HEK293T (cell line): Measurements from ENCODE around the gene PITX2.

Source experiments
- CTCF ChIA-PET: fragments of 350-600 bp; formaldehyde crosslinking; extraction: SDS; loops from one replicate; lab custom pipeline; 2021; ENCODE audit warnings: antibody characterized with exemption, inconsistent platforms; lab: Yijun Ruan, JAX
- POLR2A ChIA-PET: fragments of 350-600 bp; formaldehyde crosslinking; extraction: SDS; loops from one replicate; lab custom pipeline; 2020; ENCODE audit warnings: antibody characterized with exemption, inconsistent platforms; lab: Yijun Ruan, JAX
- DNase-seq: peaks from one replicate; pipeline ENCODE4 v3.0.0; 2012; ENCODE audit warnings: mixed read lengths; ENCODE audit errors: extremely low spot score
- ARNT ChIP-seq: fragments of 450-650 bp; IDR thresholded peaks from 2 replicates; pipeline ENCODE4 v1.6.1; 2017; ENCODE audit warnings: mild to moderate bottlenecking
- BHLHE40 ChIP-seq: fragments of 450-650 bp; IDR thresholded peaks from 2 replicates; pipeline ENCODE4 v1.6.1; 2016; ENCODE audit warnings: mild to moderate bottlenecking, moderate library complexity, borderline replicate concordance
- CTBP1 ChIP-seq: fragments of 450-650 bp; IDR thresholded peaks from 2 replicates; pipeline ENCODE4 v1.6.1; 2016; ENCODE audit warnings: borderline replicate concordance
- ELF4 ChIP-seq: fragments of 450-650 bp; IDR thresholded peaks from 2 replicates; pipeline ENCODE4 v1.6.1; 2017; ENCODE audit warnings: antibody characterized with exemption
- FOXA1 ChIP-seq: fragments of 450-650 bp; IDR thresholded peaks from 2 replicates; pipeline ENCODE4 v1.6.1; 2016; ENCODE audit warnings: mild to moderate bottlenecking
- FOXK2 ChIP-seq: fragments of 450-650 bp; IDR thresholded peaks from 2 replicates; pipeline ENCODE4 v1.6.1; 2016; ENCODE audit warnings: mild to moderate bottlenecking
- FOXM1 ChIP-seq: fragments of 450-650 bp; IDR thresholded peaks from 2 replicates; pipeline ENCODE4 v1.6.1; 2017; ENCODE audit warnings: mild to moderate bottlenecking, borderline replicate concordance
- HDGF ChIP-seq: fragments of 450-650 bp; IDR thresholded peaks from 2 replicates; pipeline ENCODE4 v1.6.1; 2017; ENCODE audit warnings: antibody characterized with exemption, borderline replicate concordance
- L3MBTL2 ChIP-seq: fragments of 450-650 bp; conservative IDR thresholded peaks from 2 replicates; pipeline ENCODE4 v1.6.1; 2016; ENCODE audit warnings: mild to moderate bottlenecking
- LEF1 ChIP-seq: fragments of 450-650 bp; IDR thresholded peaks from 2 replicates; pipeline ENCODE4 v1.6.1; 2017; ENCODE audit warnings: mild to moderate bottlenecking, borderline replicate concordance
- NFRKB ChIP-seq: fragments of 450-650 bp; IDR thresholded peaks from 2 replicates; pipeline ENCODE4 v1.6.1; 2016; ENCODE audit warnings: mild to moderate bottlenecking, moderate library complexity
- SP1 ChIP-seq: fragments of 450-650 bp; IDR thresholded peaks from 2 replicates; pipeline ENCODE4 v1.6.1; 2017
- SUZ12 ChIP-seq: fragments of 450-650 bp; IDR thresholded peaks from 2 replicates; pipeline ENCODE4 v1.6.1; 2016; ENCODE audit warnings: mild to moderate bottlenecking
- TARDBP ChIP-seq: fragments of 450-650 bp; IDR thresholded peaks from 2 replicates; pipeline ENCODE4 v1.6.1; 2016
- ZNF384 ChIP-seq: fragments of 450-650 bp; IDR thresholded peaks from 2 replicates; pipeline ENCODE4 v1.6.1; 2016
- TF ChIP-seq, protein P1 (sequence below): fragments of 450-650 bp; IDR thresholded peaks from 2 replicates; pipeline ENCODE4 v1.6.1; 2016

The PITX2 gene

DNA sequence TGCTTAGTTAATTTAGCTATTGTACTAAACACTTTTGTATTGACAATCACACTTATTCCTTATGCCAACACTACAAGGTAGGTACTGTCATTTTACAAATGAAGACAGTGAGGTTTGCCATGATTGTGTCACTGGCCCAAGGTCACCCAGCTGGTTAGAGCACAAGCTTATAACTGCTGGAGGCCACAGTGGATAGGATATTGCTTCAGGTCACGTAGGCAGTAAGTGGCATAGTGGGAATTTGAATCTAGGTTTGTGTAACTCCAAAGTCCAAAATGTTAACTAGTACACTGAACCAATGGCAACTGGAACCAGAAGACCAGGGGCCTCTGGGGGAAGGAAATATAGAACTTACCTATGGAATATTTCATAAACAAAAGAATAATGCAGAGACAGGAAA is 21.1 kb upstream of the PITX2 start:
- no peak for DNase-seq
- TF ChIP-seq TARDBP (no peak), ELF4 (no peak), SP1 (no peak), L3MBTL2 (no peak)
- POLR2A ChIA-PET = no interaction called here
- CTCF ChIA-PET = no interaction called here

DNA sequence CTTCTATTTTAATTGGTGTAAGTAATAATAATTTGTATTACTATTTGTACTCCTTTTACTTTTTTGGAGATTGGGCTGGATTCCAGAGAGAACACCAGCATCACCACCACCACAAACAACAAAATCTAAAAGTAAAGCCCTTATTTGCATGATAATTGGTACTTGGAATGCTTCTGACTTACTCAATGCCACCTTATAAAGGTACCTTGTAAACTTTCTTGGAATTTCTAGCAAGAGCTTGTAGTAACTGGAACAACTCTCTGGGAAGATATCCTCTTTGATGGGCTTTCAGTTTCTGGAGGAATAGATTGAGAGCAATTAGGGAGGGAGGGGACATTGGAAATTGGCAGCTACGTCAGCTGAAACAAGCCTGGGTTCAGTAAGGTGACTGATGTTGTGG is 20.2 kb upstream of the PITX2 start:
- CTCF ChIA-PET = no interaction called here
- DNase-seq = no peak
- POLR2A ChIA-PET = no interaction called here
- TF ChIP-seq LEF1 (no peak), SP1 (no peak), ZNF384 (no peak), FOXM1 (no peak), SUZ12 (no peak), NFRKB (no peak), L3MBTL2 (no peak), FOXA1 (no peak), ARNT (no peak), CTBP1 (no peak)
- TF ChIP-seq, protein P1, sequence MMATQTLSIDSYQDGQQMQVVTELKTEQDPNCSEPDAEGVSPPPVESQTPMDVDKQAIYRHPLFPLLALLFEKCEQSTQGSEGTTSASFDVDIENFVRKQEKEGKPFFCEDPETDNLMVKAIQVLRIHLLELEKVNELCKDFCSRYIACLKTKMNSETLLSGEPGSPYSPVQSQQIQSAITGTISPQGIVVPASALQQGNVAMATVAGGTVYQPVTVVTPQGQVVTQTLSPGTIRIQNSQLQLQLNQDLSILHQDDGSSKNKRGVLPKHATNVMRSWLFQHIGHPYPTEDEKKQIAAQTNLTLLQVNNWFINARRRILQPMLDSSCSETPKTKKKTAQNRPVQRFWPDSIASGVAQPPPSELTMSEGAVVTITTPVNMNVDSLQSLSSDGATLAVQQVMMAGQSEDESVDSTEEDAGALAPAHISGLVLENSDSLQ = no peak

DNA sequence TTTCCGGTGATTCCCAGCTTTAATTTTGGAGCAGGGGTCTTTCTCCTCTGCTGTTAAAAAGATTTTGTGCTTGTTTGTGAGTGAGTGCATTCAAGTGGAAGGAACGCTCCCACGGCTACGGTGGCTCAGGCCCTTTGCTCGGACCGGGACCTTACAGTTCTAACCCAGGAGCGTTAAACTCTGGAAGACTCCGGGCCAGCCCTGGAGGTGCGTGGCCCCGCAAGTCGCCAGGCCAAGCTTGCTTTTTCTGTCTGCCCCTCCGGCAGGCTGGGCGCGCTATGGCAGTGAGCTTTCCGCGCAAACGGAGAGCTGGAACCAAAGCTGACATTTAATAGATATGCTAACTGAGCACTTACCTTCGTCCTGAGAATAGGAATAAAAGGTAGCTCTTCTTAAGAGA is 18.3 kb upstream of the PITX2 start:
- POLR2A ChIA-PET = no interaction called here
- CTCF ChIA-PET = no interaction called here
- TF ChIP-seq L3MBTL2 = no peak
- no peak for TF ChIP-seq LEF1
- no peak for TF ChIP-seq TARDBP
- no peak for TF ChIP-seq ELF4
- no peak for TF ChIP-seq FOXK2
- no peak for TF ChIP-seq ARNT
- DNase-seq = no peak

DNA sequence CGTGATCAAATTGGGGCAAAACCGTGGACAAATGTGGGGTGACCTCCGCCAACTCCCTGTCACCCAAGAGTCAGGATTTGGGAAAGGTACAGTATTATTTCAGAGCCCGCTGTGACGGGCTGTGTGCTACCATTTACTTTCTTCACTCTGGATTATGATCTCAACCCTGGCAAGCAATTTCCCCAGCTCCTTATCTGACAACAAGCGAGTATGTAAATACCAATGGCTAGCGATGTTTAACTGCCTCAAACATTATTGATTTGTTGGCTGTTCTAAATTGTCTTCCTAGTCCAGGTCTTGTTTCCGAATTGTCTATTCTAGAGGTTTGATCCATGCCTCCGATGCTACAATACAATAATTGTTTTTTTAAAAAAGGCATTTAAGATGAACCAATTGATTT is 17.7 kb upstream of the PITX2 start:
- TF ChIP-seq FOXA1 = no peak
- ChIA-PET POLR2A (no interaction called here), CTCF (no interaction called here)
- DNase-seq = no peak

DNA sequence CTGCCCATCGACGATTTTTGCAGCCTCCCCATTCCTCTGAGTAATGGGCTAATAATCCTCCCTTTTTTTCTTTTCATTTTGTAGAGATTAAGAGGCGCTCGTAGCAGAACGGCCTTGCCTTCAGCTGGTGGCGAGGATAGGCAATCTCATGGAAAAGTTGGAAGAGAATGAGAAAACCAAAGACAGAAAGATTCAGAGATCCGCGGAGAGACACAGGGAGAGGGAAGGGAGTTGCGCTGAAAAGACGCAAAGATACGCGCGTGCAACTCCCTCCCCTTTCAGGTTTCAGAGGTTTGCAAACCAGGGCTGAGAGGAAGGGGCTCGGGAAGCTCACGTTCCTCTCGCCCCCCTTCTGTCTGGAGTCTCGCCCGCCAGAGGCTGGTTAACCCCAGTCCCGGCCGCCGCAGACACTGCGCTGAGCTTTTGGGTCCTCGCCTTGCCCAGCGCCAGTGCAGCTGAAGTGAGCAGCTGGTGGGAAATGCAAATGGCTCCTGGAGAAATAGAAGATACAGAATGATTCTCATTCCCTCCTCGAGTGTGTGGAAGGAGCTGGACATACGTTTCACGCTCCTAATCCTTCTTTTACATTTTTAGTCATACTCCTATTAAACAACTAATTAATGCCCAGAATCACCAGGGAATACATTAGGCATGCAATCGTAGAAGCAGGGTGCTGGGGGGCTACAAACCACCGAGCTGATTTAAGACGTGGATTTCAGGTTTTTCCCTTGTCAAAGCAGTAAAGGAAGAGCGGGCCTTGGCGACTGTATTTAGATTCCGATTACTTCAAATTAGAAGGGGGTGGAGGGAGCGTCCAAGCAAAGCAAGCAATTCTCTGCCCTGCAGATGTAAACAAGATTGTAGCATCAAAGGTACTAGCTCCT is 16.6 kb upstream of the PITX2 start:
- ChIA-PET POLR2A (interaction anchor here (0.6 to 0.7 kb wide), 2 partner anchors 14 to 486 kb away, joined by 3 read pairs; no protein-coding TSS in a partner anchor), CTCF (no interaction called here)
- no peak for TF ChIP-seq NFRKB
- TF ChIP-seq TARDBP = no peak
- no peak for TF ChIP-seq CTBP1
- TF ChIP-seq ZNF384 = no peak
- no peak for DNase-seq

DNA sequence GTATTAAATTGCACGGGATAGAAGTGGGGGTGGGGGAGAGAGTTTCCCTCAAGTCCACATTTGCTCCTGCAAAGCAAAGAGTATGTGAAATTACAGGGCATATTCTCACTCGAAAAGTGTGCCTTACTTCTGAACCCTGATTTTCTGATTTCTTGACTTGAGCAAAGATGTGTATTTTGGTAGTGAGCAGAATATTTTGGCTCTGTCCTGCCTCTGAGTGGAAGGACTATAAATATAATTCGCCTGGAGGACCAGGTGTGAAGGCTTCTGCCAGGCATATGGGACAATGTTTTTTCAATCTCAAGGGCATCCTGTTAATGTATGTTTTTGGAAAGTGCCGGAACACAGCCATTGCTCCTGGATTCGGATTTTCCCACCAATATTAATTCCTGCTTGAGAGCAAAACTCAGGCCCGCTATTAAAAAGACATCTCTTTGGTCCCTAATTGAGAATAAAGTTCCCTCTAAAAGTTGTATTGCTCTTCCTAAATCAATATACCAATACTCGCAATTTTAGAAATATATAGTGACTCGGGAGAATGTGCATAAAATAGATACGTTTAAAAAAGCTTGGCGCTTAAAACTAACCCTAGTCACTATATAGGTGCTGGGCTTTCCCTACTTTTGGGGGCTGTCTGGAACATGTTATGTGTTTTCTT is 15.3 kb upstream of the PITX2 start:
- no peak for DNase-seq
- CTCF ChIA-PET = interaction anchor here (0.5 kb wide), 1 partner anchor 33 kb away, joined by 3 read pairs; no protein-coding TSS in a partner anchor

DNA sequence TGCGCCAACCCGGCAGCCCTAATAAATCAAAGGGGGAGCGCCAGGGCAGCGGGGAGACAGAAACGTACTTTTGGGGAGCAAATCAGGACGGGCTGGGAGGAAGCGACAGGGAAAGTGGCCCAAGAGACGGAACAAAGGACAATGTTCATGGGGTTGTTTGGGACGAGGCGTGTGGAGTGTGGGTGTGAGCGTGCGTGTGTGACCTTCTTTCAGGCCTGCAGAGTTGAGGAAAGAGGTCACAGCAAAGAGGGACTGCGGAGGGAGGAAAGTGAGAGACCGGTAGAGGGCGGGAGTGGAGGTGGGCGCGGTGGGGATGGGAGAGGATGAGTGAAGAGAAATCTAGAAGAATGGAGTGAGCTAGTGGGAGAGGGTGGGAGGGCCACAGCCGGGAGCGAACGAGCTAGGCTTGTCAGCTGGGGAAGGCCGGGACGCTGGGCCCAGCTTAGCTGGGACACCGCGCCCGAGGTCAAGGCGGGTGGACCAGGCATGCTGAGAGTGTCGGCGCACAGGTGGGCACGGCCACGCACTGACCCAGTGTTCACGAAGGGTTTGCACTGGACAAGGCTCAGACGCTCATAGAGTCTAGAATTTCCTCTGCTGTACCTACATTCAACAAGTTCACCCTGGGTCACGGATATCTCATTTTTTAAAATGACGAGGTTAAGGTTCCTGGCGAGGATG is 14.7 kb upstream of the PITX2 start:
- ChIA-PET CTCF (interaction anchor here (0.5 kb wide), 1 partner anchor 32 kb away, joined by 3 read pairs; no protein-coding TSS in a partner anchor), POLR2A (no interaction called here)
- no peak for TF ChIP-seq LEF1
- no peak for TF ChIP-seq FOXK2
- no peak for TF ChIP-seq ELF4
- TF ChIP-seq NFRKB = no peak
- TF ChIP-seq CTBP1 = no peak
- TF ChIP-seq, protein P1 = no peak
- no peak for TF ChIP-seq HDGF
- peak; percentile 18 for DNase-seq

More for the DNA sequence above, 15.3 kb upstream of the PITX2 start:
- TF ChIP-seq NFRKB (no peak), L3MBTL2 (no peak), ZNF384 (no peak), BHLHE40 (no peak), FOXK2 (no peak), SUZ12 (no peak), FOXM1 (no peak)
- POLR2A ChIA-PET = no interaction called here
